Smooth muscle cell (in vitro differentiated cells): ENCODE data around the gene WDR45B. TPM values are rescaled to one million over a fixed set of nuclear protein-coding genes. Genes with fewer than 3 reads are reported as not detected.

Experiments used
- DNase-seq: peaks from one replicate; lab custom pipeline; 2025; ENCODE audit not compliant: unreplicated experiment; lab: John Stamatoyannopoulos, UW
- H2AFZ ChIP-seq: fragments of 200-600 bp; sonication (generic); 2 replicates; pipeline ENCODE4 v1.6.0; 2016; ENCODE audit warnings: antibody characterized with exemption, low read depth, mild to moderate bottlenecking
- H3F3A ChIP-seq: fragments of 200-600 bp; sonication (generic); 2 replicates; pipeline ENCODE4 v1.6.0; 2017; ENCODE audit warnings: antibody characterized with exemption, low read depth
- H3K27ac ChIP-seq: fragments of 200-600 bp; sonication (generic); 2 replicates; pipeline ENCODE4 v1.5.1; 2016; ENCODE audit warnings: low read depth, mild to moderate bottlenecking
- H3K27me3 ChIP-seq: fragments of 200-600 bp; sonication (generic); 2 replicates; pipeline ENCODE4 v1.6.1; 2016; ENCODE audit warnings: low read depth, mild to moderate bottlenecking
- H3K36me3 ChIP-seq: fragments of 200-600 bp; sonication (generic); 2 replicates; pipeline ENCODE4 v1.5.1; 2016; ENCODE audit warnings: low read depth
- H3K4me1 ChIP-seq: fragments of 200-600 bp; sonication (generic); 2 replicates; pipeline ENCODE4 v1.5.1; 2016; ENCODE audit warnings: low read depth
- H3K4me2 ChIP-seq: fragments of 200-600 bp; sonication (generic); 2 replicates; pipeline ENCODE4 v1.6.0; 2016; ENCODE audit warnings: mild to moderate bottlenecking
- H3K4me3 ChIP-seq: fragments of 200-600 bp; sonication (generic); 2 replicates; pipeline ENCODE4 v1.5.1; 2016; ENCODE audit warnings: mild to moderate bottlenecking
- H3K79me2 ChIP-seq: fragments of 200-600 bp; sonication (generic); 2 replicates; pipeline ENCODE4 v1.6.0; 2016; ENCODE audit warnings: low read depth, mild to moderate bottlenecking
- H3K9ac ChIP-seq: fragments of 200-600 bp; sonication (generic); 2 replicates; pipeline ENCODE4 v1.6.0; 2016; ENCODE audit warnings: low read depth
- H3K9me3 ChIP-seq: fragments of 200-600 bp; sonication (generic); replicated peaks from 2 replicates; pipeline ENCODE4 v1.5.1; 2016; ENCODE audit warnings: low read depth
- H4K20me1 ChIP-seq: fragments of 200-600 bp; sonication (generic); 2 replicates; pipeline ENCODE4 v1.6.0; 2016; ENCODE audit warnings: low read depth
- WGBS: methylation state at CpG from one replicate; pipeline ENCODE4 v1.1.7; 2016; ENCODE audit warnings: low lambda C conversion rate; 5-methylcytosine and 5-hydroxymethylcytosine counted together
- polyA plus RNA-seq: library from polyadenylated mRNA; unstranded; fragments of >200 nt; fragmentation: Nextera tagmentation; extraction: Ambion mirVana; gene quantifications from 2 replicates; pipeline ENCODE4 v1.2.1, GENCODE V29; 2016
- total RNA-seq: library from RNA; depleted of rRNA; stranded (reverse); fragments of >200 nt; gene quantifications from 2 replicates; pipeline ENCODE4 v1.2.3, GENCODE V29; 2014
- TF ChIP-seq, protein P1 (sequence below): fragments of 200-600 bp; sonication (generic); IDR thresholded peaks from 2 replicates; pipeline ENCODE4 v1.5.1; 2017; ENCODE audit warnings: borderline replicate concordance, mild to moderate bottlenecking, antibody characterized with exemption; ENCODE audit not compliant: insufficient read depth, poor library complexity, severe bottlenecking

Gene WDR45B
- total and polyA plus RNA-seq, 2 experiments from 2014 or later: 73.0 to 94.6 TPM

- DNase-seq: no peak
- TF ChIP-seq, protein P1, sequence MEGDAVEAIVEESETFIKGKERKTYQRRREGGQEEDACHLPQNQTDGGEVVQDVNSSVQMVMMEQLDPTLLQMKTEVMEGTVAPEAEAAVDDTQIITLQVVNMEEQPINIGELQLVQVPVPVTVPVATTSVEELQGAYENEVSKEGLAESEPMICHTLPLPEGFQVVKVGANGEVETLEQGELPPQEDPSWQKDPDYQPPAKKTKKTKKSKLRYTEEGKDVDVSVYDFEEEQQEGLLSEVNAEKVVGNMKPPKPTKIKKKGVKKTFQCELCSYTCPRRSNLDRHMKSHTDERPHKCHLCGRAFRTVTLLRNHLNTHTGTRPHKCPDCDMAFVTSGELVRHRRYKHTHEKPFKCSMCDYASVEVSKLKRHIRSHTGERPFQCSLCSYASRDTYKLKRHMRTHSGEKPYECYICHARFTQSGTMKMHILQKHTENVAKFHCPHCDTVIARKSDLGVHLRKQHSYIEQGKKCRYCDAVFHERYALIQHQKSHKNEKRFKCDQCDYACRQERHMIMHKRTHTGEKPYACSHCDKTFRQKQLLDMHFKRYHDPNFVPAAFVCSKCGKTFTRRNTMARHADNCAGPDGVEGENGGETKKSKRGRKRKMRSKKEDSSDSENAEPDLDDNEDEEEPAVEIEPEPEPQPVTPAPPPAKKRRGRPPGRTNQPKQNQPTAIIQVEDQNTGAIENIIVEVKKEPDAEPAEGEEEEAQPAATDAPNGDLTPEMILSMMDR: no peak
These were observed 74.2 kb downstream of the WDR45B start for GRCh38 chr17:82574041-82574440.

GRCh38 chr17:82571855-82572254 is 76.4 kb downstream of the WDR45B start:
- 100% methylated on average over 6 of the region's 6 CpGs for WGBS

More at GRCh38 chr17:82574041-82574440, 74.2 kb downstream of the WDR45B start:
- H3K9me3 ChIP-seq: no peaks in the 10 kb centered on the region
- no peaks in the 10 kb centered on the region for H3K27me3 ChIP-seq
- no peak overlapping the region for H3K27ac ChIP-seq
- peaks cover 69% of the 10 kb centered on the region for H4K20me1 ChIP-seq
- WGBS: 97% methylated on average over 11 of the region's 11 CpGs
- H3K4me3 ChIP-seq: no peak overlapping the region
- peaks cover 22% of the 10 kb centered on the region for H3K79me2 ChIP-seq
- H3F3A ChIP-seq: no peaks in the 10 kb centered on the region
- no peak overlapping the region for H3K9ac ChIP-seq
- no peak overlapping the region for H2AFZ ChIP-seq
- no peak overlapping the region for H3K4me2 ChIP-seq
- H3K4me1 ChIP-seq: no peaks in the 10 kb centered on the region
- H3K36me3 ChIP-seq: peaks cover 10% of the 10 kb centered on the region

GRCh38 chr17:82570277-82570676 is 78.0 kb downstream of the WDR45B start:
- TF ChIP-seq, protein P1: no peak
- H3F3A ChIP-seq: no peaks in the 10 kb centered on the region
- H3K79me2 ChIP-seq: peaks cover 60% of the 10 kb centered on the region
- H3K4me3 ChIP-seq: no peak overlapping the region
- H3K4me1 ChIP-seq: no peaks in the 10 kb centered on the region
- H3K4me2 ChIP-seq: no peak overlapping the region
- H3K9me3 ChIP-seq: no peaks in the 10 kb centered on the region
- no peaks in the 10 kb centered on the region for H3K27me3 ChIP-seq
- no peak overlapping the region for H3K9ac ChIP-seq
- 100% methylated on average over 9 of the region's 9 CpGs for WGBS
- peaks cover 80% of the 10 kb centered on the region for H4K20me1 ChIP-seq
- no peak overlapping the region for H2AFZ ChIP-seq
- DNase-seq: no peak
- H3K36me3 ChIP-seq: peaks cover 13% of the 10 kb centered on the region
- no peak overlapping the region for H3K27ac ChIP-seq

More at GRCh38 chr17:82571855-82572254, 76.4 kb downstream of the WDR45B start:
- TF ChIP-seq, protein P1: no peak
- H3K36me3 ChIP-seq: peaks cover 10% of the 10 kb centered on the region
- H3K27me3 ChIP-seq: no peaks in the 10 kb centered on the region
- peaks cover 44% of the 10 kb centered on the region for H3K79me2 ChIP-seq
- H3K4me1 ChIP-seq: no peaks in the 10 kb centered on the region
- H3K27ac ChIP-seq: no peak overlapping the region
- peaks cover 70% of the 10 kb centered on the region for H4K20me1 ChIP-seq
- H3F3A ChIP-seq: no peaks in the 10 kb centered on the region
- no peak overlapping the region for H3K9ac ChIP-seq
- no peak overlapping the region for H3K4me2 ChIP-seq
- DNase-seq: no peak
- no peak overlapping the region for H3K4me3 ChIP-seq
- H3K9me3 ChIP-seq: no peaks in the 10 kb centered on the region
- H2AFZ ChIP-seq: no peak overlapping the region

- Histone ChIP-seq H3F3A (no peaks in the 10 kb centered on the region), H2AFZ (no peak overlapping the region), H3K9ac (no peak overlapping the region), H3K4me2 (no peak overlapping the region), H3K9me3 (no peaks in the 10 kb centered on the region), H3K36me3 (peaks cover 19% of the 10 kb centered on the region), H3K27me3 (no peaks in the 10 kb centered on the region), H3K79me2 (peaks cover 66% of the 10 kb centered on the region), H3K27ac (no peak overlapping the region), H3K4me1 (no peaks in the 10 kb centered on the region), H3K4me3 (no peak overlapping the region), H4K20me1 (peaks cover 86% of the 10 kb centered on the region)
- TF ChIP-seq, protein P1: no peak
- no peak for DNase-seq
- 98% methylated on average over 11 of the region's 11 CpGs for WGBS
These were observed 78.6 kb downstream of the WDR45B start for GRCh38 chr17:82569621-82570020.
